ENCODE measurements around the gene TJP1. TPM values are rescaled to one million over a fixed set of nuclear protein-coding genes. Genes with fewer than 3 reads are reported as not detected.
A peak's percentile ranks its signal among the peaks of the same experiment; 100 is the strongest.

The TJP1 gene
- total and polyA plus RNA-seq, 2 experiments from 2014 or later, result 34.4 to 88.7 TPM

DNA sequence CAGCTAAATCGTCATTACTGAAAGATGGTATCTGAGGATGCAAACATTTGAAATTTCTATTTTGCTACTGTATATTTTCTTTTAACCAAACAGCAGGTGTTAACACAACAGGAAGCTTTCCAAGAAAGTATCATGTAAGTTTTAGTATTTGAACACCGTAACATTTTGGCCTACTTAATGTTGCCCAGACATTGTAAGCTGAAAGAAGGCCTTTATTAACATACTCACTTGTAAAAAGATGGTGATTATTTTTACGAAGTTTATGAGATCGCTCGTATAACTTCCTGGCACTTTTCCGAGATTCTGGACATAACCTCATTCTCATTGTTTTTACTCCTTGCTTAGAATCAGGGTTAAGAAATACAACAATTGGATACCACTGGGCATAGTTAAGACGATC lies 95.7 kb downstream of the TJP1 start:
- peaks cover 3% of the 10 kb centered on the region for H3K79me2 ChIP-seq
- no peaks in the 10 kb centered on the region for H3K36me3 ChIP-seq (replicated peaks; ENCODE audit: insufficient read depth, low read depth)
- no peaks in the 10 kb centered on the region for H4K20me1 ChIP-seq (ENCODE audit: insufficient read depth, poor library complexity, severe bottlenecking)
- H2AFZ ChIP-seq, result no peak overlapping the region
- peaks cover 4% of the 10 kb centered on the region for H3K4me1 ChIP-seq (ENCODE audit: insufficient read depth)
- peaks cover 12% of the 10 kb centered on the region for H3K9me3 ChIP-seq (ENCODE audit: low read depth)
- no peak for DNase-seq (ENCODE audit: low spot score)
- H3K27ac ChIP-seq, result no peak overlapping the region
- H3K4me3 ChIP-seq, result no peak overlapping the region
- H3K4me2 ChIP-seq, result no peak overlapping the region
- no peaks in the 10 kb centered on the region for H3K9me2 ChIP-seq (replicated peaks; ENCODE audit: insufficient read depth)
- H3K27me3 ChIP-seq, result no peaks in the 10 kb centered on the region
- TF ChIP-seq, protein P1, sequence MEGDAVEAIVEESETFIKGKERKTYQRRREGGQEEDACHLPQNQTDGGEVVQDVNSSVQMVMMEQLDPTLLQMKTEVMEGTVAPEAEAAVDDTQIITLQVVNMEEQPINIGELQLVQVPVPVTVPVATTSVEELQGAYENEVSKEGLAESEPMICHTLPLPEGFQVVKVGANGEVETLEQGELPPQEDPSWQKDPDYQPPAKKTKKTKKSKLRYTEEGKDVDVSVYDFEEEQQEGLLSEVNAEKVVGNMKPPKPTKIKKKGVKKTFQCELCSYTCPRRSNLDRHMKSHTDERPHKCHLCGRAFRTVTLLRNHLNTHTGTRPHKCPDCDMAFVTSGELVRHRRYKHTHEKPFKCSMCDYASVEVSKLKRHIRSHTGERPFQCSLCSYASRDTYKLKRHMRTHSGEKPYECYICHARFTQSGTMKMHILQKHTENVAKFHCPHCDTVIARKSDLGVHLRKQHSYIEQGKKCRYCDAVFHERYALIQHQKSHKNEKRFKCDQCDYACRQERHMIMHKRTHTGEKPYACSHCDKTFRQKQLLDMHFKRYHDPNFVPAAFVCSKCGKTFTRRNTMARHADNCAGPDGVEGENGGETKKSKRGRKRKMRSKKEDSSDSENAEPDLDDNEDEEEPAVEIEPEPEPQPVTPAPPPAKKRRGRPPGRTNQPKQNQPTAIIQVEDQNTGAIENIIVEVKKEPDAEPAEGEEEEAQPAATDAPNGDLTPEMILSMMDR (IDR thresholded peaks at IDR 0.05; ENCODE audit: poor library complexity), result no peak
- TF ChIP-seq EZH2phosphoT487 (IDR thresholded peaks at IDR 0.05; ENCODE audit: low read depth, severe bottlenecking, unreplicated experiment) (no peak), EZH2 (IDR thresholded peaks at IDR 0.05; ENCODE audit: borderline replicate concordance) (no peak)
- 91% methylated on average over 7 of the region's 7 CpGs for WGBS (ENCODE audit: low lambda C conversion rate, missing lambda C conversion rate)

DNA sequence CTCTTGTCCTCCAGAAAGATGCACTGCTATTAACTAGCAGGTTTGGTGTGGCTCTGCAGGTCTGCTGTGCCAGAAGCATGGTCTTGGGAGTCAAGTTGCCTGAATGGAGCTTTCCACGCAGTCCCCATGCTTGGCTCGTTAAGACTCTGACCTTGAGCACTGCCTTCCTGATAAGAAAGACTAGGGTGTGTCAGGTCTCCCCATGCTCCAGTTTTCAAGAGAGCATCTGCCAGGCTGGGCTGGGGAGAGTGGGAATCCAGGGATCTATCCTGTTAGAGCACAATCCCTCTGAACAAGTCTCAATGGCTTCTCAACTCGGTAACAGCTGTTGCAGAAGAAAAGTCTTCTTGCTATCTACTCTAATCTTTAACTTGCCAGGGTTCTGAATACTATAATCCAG lies 98.2 kb downstream of the TJP1 start:
- no peak overlapping the region for H2AFZ ChIP-seq
- H3K27me3 ChIP-seq, result no peaks in the 10 kb centered on the region
- H3K9me3 ChIP-seq (ENCODE audit: low read depth), result peaks cover 12% of the 10 kb centered on the region
- no peak for DNase-seq (ENCODE audit: low spot score)
- WGBS (ENCODE audit: low lambda C conversion rate, missing lambda C conversion rate), result 67% methylated on average over 3 of the region's 3 CpGs
- peak overlapping the region; percentile 14 for H3K27ac ChIP-seq
- TF ChIP-seq EZH2phosphoT487 (IDR thresholded peaks at IDR 0.05; ENCODE audit: low read depth, severe bottlenecking, unreplicated experiment), result no peak
- no peak for TF ChIP-seq EZH2 (IDR thresholded peaks at IDR 0.05; ENCODE audit: borderline replicate concordance)
- TF ChIP-seq, protein P1 (IDR thresholded peaks at IDR 0.05; ENCODE audit: poor library complexity), result no peak
- peaks cover 3% of the 10 kb centered on the region for H3K79me2 ChIP-seq
- no peaks in the 10 kb centered on the region for H3K9me2 ChIP-seq (replicated peaks; ENCODE audit: insufficient read depth)
- H3K4me3 ChIP-seq, result no peak overlapping the region
- no peak overlapping the region for H3K4me2 ChIP-seq
- no peaks in the 10 kb centered on the region for H3K36me3 ChIP-seq (replicated peaks; ENCODE audit: insufficient read depth, low read depth)
- peaks cover 4% of the 10 kb centered on the region for H3K4me1 ChIP-seq (ENCODE audit: insufficient read depth)
- H4K20me1 ChIP-seq (ENCODE audit: insufficient read depth, poor library complexity, severe bottlenecking), result no peaks in the 10 kb centered on the region

DNA sequence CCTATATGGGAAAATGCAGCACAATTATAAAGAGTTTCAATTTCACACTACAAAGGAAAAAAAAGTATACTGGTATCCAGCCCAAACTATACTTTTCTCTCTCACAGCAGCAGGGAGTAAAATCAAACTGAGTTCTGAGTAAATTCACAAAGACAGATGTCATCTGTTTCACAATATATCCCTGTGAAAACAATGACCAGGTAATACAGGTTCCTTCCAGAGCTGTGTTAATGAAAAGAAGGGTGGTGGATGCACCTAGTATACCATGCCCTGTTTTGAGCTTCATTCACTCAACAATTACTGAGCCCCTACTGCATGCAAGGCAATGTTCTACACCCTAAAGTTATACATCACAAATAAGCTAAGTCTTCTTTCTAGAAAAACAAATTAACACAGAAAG lies 108.5 kb downstream of the TJP1 start:
- Histone ChIP-seq H4K20me1 (ENCODE audit: insufficient read depth, poor library complexity, severe bottlenecking) (no peaks in the 10 kb centered on the region), H3K9me2 (replicated peaks; ENCODE audit: insufficient read depth) (no peaks in the 10 kb centered on the region), H3K79me2 (no peaks in the 10 kb centered on the region), H3K4me2 (no peak overlapping the region), H3K27ac (no peak overlapping the region), H3K9me3 (ENCODE audit: low read depth) (no peaks in the 10 kb centered on the region), H3K36me3 (replicated peaks; ENCODE audit: insufficient read depth, low read depth) (no peaks in the 10 kb centered on the region), H3K4me3 (no peak overlapping the region), H2AFZ (no peak overlapping the region), H3K4me1 (ENCODE audit: insufficient read depth) (peaks cover 11% of the 10 kb centered on the region), H3K27me3 (no peaks in the 10 kb centered on the region)
- TF ChIP-seq, protein P1 (IDR thresholded peaks at IDR 0.05; ENCODE audit: poor library complexity), result no peak
- no peak for TF ChIP-seq EZH2 (IDR thresholded peaks at IDR 0.05; ENCODE audit: borderline replicate concordance)
- TF ChIP-seq EZH2phosphoT487 (IDR thresholded peaks at IDR 0.05; ENCODE audit: low read depth, severe bottlenecking, unreplicated experiment), result no peak
- DNase-seq (ENCODE audit: low spot score), result no peak
